ENCODE measurements around the gene MAPK4. TPM values are rescaled to one million over a fixed set of nuclear protein-coding genes. Genes with fewer than 3 reads are reported as not detected.
"Not testable (repeated sequence)": the region's sequence is repeated elsewhere in the genome, so short reads cannot be mapped to it uniquely, and the experiment has no call there.

The MAPK4 gene
- total and polyA plus RNA-seq, 9 donors: 0.80 to 21.7 (median 3.4) TPM

GRCh38 chr18:50607378-50607926 is 47.6 kb downstream of the MAPK4 start:
- H3K4me1 ChIP-seq (ENCODE audit: insufficient read depth): no peaks in the 10 kb centered on the region
- H3K27me3 ChIP-seq: no peaks in the 10 kb centered on the region
- no peak for DNase-seq
- WGBS, 3 donors: 77 to 84% (median 78%) methylated on average over 5 of the region's 5 CpGs
- TF ChIP-seq CTCF (IDR thresholded peaks at IDR 0.05) (no peak), POLR2A (IDR thresholded peaks at IDR 0.05) (no peak), EP300 (IDR thresholded peaks at IDR 0.05) (no peak)
- intact Hi-C loops (cut with DNase I): no loop called here
- H3K9me3 ChIP-seq: no peaks in the 10 kb centered on the region
- H3K4me3 ChIP-seq: no peak overlapping the region
- no peaks in the 10 kb centered on the region for H3K36me3 ChIP-seq
- H3K27ac ChIP-seq: no peak overlapping the region

GRCh38 chr18:50609171-50609570 is 49.3 kb downstream of the MAPK4 start:
- DNase-seq; H3K36me3 ChIP-seq; H3K9me3 ChIP-seq; H3K27me3 ChIP-seq; H3K4me1 ChIP-seq (ENCODE audit: insufficient read depth); intact Hi-C loops (cut with DNase I); H3K4me3 ChIP-seq; H3K27ac ChIP-seq: not testable (repeated sequence)
- WGBS, 3 donors: 90 to 95% (median 93%) methylated on average over 25 to 26 of the region's 26 CpGs

GRCh38 chr18:50610349-50610748 is 50.5 kb downstream of the MAPK4 start:
- H3K4me1 ChIP-seq (ENCODE audit: insufficient read depth): no peaks in the 10 kb centered on the region
- 79 to 84% (median 81%) methylated on average over 4 of the region's 4 CpGs for WGBS, 3 donors
- no peaks in the 10 kb centered on the region for H3K9me3 ChIP-seq
- no peaks in the 10 kb centered on the region for H3K27me3 ChIP-seq
- TF ChIP-seq POLR2A (IDR thresholded peaks at IDR 0.05): no peak
- no peak for TF ChIP-seq CTCF (IDR thresholded peaks at IDR 0.05)
- TF ChIP-seq EP300 (IDR thresholded peaks at IDR 0.05): no peak
- H3K27ac ChIP-seq: no peak overlapping the region
- H3K4me3 ChIP-seq: no peak overlapping the region
- H3K36me3 ChIP-seq: no peaks in the 10 kb centered on the region
- DNase-seq: no peak
- intact Hi-C loops (cut with DNase I): no loop called here

GRCh38 chr18:50611529-50611941 is 51.6 kb downstream of the MAPK4 start:
- H3K36me3 ChIP-seq: no peaks in the 10 kb centered on the region
- 49 to 64% (median 49%) methylated on average over 5 of the region's 5 CpGs for WGBS, 3 donors
- intact Hi-C loops (cut with DNase I): no loop called here

More at GRCh38 chr18:50611529-50611941, 51.6 kb downstream of the MAPK4 start:
- Histone ChIP-seq H3K4me1 (ENCODE audit: insufficient read depth) (no peaks in the 10 kb centered on the region), H3K9me3 (no peaks in the 10 kb centered on the region), H3K4me3 (no peak overlapping the region), H3K27ac (no peak overlapping the region), H3K27me3 (no peaks in the 10 kb centered on the region)
- no peak for TF ChIP-seq POLR2A (IDR thresholded peaks at IDR 0.05)
- TF ChIP-seq CTCF (IDR thresholded peaks at IDR 0.05): no peak
- no peak for TF ChIP-seq EP300 (IDR thresholded peaks at IDR 0.05)
- DNase-seq: no peak
